Measurements from ENCODE around the gene AOC2.

The AOC2 gene

DNA sequence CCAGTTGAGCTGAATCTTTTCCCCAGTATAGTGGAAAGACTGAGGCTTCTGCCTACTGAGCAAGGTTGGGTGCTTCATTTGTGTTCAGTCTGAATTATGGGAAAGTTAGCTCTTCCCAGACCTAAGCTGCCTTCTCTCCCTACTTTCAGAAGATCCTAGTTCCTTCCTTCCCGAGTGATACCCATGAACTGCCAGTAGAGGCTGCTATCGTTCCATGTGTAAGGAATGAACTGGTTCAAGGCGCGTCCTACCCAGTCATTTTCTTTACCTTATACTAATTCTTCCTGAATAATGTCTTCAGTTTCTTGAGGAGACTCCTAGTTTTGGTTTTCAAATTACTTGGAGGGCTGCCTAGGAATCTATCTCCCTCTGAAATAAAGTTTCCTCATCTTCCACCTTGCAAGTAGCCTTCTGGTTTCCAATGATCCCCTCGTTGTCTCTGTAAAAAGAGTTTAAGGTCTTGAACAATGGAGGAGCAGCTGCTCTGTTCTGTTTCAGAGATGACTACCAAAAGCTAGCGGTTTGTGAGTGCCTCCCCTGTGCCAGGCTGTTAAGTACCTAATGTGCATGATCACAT lies 934 bp upstream of the AOC2 start:
- no peaks in the 10 kb centered on the region for H3K79me2 ChIP-seq (ENCODE audit: insufficient read depth, low read depth)
- H3K27me3 ChIP-seq (ENCODE audit: insufficient read depth, low read depth): no peaks in the 10 kb centered on the region
- H3K4me3 ChIP-seq (IDR thresholded peaks at IDR 0.05; ENCODE audit: insufficient read depth, low read depth, low read length): no peak overlapping the region
- no peak overlapping the region for H2AFZ ChIP-seq (ENCODE audit: low read depth)
- H3K9ac ChIP-seq: no peak overlapping the region
- no peaks in the 10 kb centered on the region for H4K20me1 ChIP-seq (ENCODE audit: insufficient read depth)
- H3K36me3 ChIP-seq (ENCODE audit: insufficient read depth): peaks cover 24% of the 10 kb centered on the region
- TF ChIP-seq, protein P1, sequence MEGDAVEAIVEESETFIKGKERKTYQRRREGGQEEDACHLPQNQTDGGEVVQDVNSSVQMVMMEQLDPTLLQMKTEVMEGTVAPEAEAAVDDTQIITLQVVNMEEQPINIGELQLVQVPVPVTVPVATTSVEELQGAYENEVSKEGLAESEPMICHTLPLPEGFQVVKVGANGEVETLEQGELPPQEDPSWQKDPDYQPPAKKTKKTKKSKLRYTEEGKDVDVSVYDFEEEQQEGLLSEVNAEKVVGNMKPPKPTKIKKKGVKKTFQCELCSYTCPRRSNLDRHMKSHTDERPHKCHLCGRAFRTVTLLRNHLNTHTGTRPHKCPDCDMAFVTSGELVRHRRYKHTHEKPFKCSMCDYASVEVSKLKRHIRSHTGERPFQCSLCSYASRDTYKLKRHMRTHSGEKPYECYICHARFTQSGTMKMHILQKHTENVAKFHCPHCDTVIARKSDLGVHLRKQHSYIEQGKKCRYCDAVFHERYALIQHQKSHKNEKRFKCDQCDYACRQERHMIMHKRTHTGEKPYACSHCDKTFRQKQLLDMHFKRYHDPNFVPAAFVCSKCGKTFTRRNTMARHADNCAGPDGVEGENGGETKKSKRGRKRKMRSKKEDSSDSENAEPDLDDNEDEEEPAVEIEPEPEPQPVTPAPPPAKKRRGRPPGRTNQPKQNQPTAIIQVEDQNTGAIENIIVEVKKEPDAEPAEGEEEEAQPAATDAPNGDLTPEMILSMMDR (conservative IDR thresholded peaks at IDR 0.05; ENCODE audit: low read depth, low read length): peak; percentile 90
- no peak overlapping the region for H3K4me2 ChIP-seq
- no peak overlapping the region for H3K27ac ChIP-seq
- peaks cover 43% of the 10 kb centered on the region for H3K4me1 ChIP-seq (ENCODE audit: low read depth, poor library complexity, severe bottlenecking)

DNA sequence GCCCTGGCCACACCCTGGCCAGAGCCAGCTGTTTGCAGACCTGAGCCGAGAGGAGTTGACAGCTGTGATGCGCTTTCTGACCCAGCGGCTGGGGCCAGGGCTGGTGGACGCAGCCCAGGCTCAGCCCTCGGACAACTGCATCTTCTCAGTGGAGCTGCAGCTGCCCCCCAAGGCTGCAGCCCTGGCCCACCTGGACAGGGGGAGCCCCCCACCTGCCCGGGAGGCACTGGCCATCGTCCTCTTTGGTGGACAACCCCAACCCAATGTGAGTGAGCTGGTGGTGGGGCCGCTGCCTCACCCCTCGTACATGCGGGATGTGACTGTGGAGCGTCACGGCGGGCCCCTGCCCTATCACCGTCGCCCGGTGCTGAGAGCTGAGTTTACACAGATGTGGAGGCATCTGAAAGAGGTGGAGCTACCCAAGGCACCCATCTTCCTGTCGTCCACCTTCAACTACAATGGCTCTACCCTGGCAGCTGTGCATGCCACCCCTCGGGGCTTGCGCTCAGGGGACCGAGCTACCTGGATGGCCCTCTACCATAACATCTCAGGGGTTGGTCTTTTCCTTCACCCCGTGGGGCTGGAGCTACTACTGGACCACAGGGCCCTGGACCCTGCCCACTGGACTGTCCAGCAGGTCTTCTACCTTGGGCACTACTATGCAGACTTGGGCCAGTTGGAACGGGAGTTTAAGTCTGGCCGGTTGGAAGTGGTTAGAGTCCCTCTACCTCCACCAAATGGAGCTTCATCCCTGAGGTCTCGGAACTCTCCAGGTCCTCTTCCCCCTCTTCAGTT lies 578 bp downstream of the AOC2 start:
- Histone ChIP-seq H3K4me3 (IDR thresholded peaks at IDR 0.05; ENCODE audit: insufficient read depth, low read depth, low read length) (no peak overlapping the region), H2AFZ (ENCODE audit: low read depth) (no peak overlapping the region), H3K79me2 (ENCODE audit: insufficient read depth, low read depth) (no peaks in the 10 kb centered on the region), H3K27ac (no peak overlapping the region), H3K9ac (no peak overlapping the region), H3K4me1 (ENCODE audit: low read depth, poor library complexity, severe bottlenecking) (peaks cover 59% of the 10 kb centered on the region), H4K20me1 (ENCODE audit: insufficient read depth) (no peaks in the 10 kb centered on the region), H3K27me3 (ENCODE audit: insufficient read depth, low read depth) (no peaks in the 10 kb centered on the region), H3K4me2 (peak overlapping the region; percentile 1; the same call in 1 of the 2 replicates), H3K36me3 (ENCODE audit: insufficient read depth) (peaks cover 15% of the 10 kb centered on the region; the same call in 1 of the 2 replicates)
- TF ChIP-seq, protein P1 (conservative IDR thresholded peaks at IDR 0.05; ENCODE audit: low read depth, low read length): no peak

DNA sequence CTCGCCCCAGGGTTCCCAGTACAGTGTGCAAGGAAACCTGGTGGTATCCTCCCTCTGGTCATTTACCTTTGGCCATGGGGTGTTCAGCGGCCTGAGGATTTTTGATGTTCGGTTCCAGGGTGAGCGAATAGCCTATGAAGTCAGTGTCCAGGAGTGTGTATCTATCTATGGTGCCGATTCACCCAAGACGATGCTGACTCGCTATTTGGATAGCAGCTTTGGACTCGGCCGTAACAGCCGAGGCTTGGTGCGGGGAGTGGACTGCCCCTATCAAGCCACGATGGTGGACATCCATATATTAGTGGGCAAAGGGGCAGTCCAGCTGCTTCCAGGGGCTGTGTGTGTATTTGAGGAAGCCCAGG lies 1.2 kb downstream of the AOC2 start:
- Histone ChIP-seq H3K4me1 (ENCODE audit: low read depth, poor library complexity, severe bottlenecking) (peaks cover 64% of the 10 kb centered on the region), H3K9ac (no peak overlapping the region), H3K27ac (no peak overlapping the region), H4K20me1 (ENCODE audit: insufficient read depth) (no peaks in the 10 kb centered on the region), H3K36me3 (ENCODE audit: insufficient read depth) (peaks cover 12% of the 10 kb centered on the region; the same call in 1 of the 2 replicates), H3K79me2 (ENCODE audit: insufficient read depth, low read depth) (no peaks in the 10 kb centered on the region), H3K4me2 (peak overlapping the region; percentile 1; the same call in 1 of the 2 replicates), H3K4me3 (IDR thresholded peaks at IDR 0.05; ENCODE audit: insufficient read depth, low read depth, low read length) (no peak overlapping the region), H2AFZ (ENCODE audit: low read depth) (no peak overlapping the region), H3K27me3 (ENCODE audit: insufficient read depth, low read depth) (no peaks in the 10 kb centered on the region)
- TF ChIP-seq, protein P1 (conservative IDR thresholded peaks at IDR 0.05; ENCODE audit: low read depth, low read length): no peak

DNA sequence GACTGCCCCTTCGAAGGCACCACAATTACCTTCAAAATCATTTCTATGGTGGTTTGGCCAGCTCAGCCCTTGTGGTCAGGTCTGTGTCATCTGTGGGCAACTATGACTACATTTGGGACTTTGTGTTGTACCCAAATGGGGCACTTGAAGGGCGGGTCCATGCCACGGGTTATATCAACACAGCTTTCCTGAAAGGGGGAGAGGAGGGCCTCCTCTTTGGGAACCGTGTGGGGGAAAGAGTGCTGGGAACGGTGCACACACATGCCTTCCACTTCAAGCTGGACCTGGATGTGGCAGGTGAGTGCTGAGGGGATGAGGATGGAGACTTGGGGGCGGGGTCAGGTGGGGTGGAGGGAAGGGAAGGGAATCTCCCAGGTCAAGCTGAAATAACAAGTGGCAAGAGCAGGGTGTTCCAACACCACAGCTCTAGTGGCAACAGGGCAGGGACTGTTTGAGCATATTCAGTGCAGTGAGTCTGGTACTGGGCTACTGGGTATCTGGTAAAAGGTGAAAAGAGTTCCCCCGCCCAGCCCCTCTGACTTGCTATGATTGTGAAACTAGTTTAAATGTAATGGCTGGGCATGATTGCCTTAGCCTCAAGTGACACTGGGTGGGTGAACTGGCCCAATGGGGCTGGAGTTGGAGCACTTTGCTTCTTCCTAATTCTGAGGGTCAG lies 1.7 kb downstream of the AOC2 start:
- Histone ChIP-seq H3K4me2 (peak overlapping the region; percentile 1; the same call in 1 of the 2 replicates), H2AFZ (ENCODE audit: low read depth) (no peak overlapping the region), H3K27ac (no peak overlapping the region), H3K4me3 (IDR thresholded peaks at IDR 0.05; ENCODE audit: insufficient read depth, low read depth, low read length) (no peak overlapping the region), H3K4me1 (ENCODE audit: low read depth, poor library complexity, severe bottlenecking) (peaks cover 68% of the 10 kb centered on the region), H3K79me2 (ENCODE audit: insufficient read depth, low read depth) (no peaks in the 10 kb centered on the region), H3K36me3 (ENCODE audit: insufficient read depth) (peaks cover 8% of the 10 kb centered on the region; the same call in 1 of the 2 replicates), H4K20me1 (ENCODE audit: insufficient read depth) (no peaks in the 10 kb centered on the region), H3K27me3 (ENCODE audit: insufficient read depth, low read depth) (no peaks in the 10 kb centered on the region), H3K9ac (no peak overlapping the region)
- TF ChIP-seq, protein P1 (conservative IDR thresholded peaks at IDR 0.05; ENCODE audit: low read depth, low read length): no peak
